Raji (cell line): ENCODE measurements around the gene LIPC.

Experiments
- POLR2A ChIP-seq: IDR thresholded peaks from 2 replicates; pipeline ENCODE4 v1.6.1; 2011; ENCODE audit warnings: low read depth, low read length, control low read depth; ENCODE audit not compliant: insufficient read depth

Gene LIPC

GRCh38 chr15:58420579-58421043 lies 11.2 kb upstream of the LIPC start:
- TF ChIP-seq POLR2A, result no peak

GRCh38 chr15:58423205-58423604 lies 8.6 kb upstream of the LIPC start:
- TF ChIP-seq POLR2A, result no peak

GRCh38 chr15:58423831-58424608 lies 7.8 kb upstream of the LIPC start:
- TF ChIP-seq POLR2A, result no peak

GRCh38 chr15:58424722-58425121 lies 7.1 kb upstream of the LIPC start:
- TF ChIP-seq POLR2A, result no peak

DNA sequence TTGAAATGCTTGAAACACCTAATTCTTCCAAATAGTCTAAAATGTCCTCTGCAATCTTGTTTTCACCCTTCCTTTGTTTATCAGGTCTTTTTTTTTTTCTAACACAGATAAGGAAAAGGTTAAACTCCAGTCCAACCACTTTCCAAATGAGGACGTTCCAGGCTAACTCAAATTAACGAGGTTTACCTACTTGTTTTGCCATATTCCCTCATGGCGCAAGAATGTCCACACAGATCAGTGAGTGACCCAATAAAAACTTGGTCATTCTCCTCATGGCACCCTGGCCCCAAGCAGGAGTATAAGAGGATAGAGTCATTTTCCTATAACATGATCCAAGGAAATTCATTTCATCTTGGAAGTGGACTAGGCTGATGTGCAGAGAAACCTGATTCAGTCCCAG lies 6.6 kb upstream of the LIPC start:
- TF ChIP-seq POLR2A, result no peak

DNA sequence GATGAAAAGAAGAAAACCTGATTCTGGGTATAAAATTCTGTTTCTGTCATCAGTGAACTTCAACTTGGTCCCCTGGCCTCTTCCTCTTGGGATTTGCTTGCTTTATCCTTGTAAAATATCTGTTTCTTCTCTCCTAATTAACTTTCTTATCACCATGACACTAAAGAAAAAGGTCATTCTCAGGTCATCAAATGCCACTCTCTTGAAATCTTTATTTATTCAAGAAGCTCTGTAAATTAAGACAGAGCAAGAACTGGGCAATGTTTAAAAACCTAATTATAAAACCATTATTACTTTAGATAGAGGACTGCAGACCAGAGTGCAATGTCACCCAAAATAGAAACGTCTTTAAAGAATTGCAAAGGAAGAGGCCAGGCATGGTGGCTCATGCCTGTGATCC lies 6.0 kb upstream of the LIPC start:
- no peak for TF ChIP-seq POLR2A

GRCh38 chr15:58426501-58426900 lies 5.3 kb upstream of the LIPC start:
- TF ChIP-seq POLR2A, result no peak

DNA sequence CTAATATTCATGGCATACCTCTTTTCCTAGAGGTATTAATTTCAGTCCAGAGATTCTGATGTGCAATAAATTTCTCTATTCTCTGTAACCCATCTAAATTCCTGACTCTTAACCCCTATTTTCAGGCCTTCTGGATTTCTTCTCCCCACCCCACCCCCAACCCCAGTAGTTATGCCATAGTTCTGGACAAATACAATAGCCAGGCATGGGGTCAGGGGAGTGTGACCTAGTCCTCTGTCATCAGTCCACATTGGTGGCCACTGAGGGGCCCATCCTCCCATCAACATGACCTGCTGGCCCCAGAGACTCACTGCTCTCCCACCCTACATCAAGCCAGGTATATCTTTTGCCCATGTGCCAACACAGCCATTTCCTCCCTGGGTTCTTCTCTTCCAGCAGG lies 3.8 kb upstream of the LIPC start:
- no peak for TF ChIP-seq POLR2A

- TF ChIP-seq POLR2A, result no peak
Measured at GRCh38 chr15:58430224-58430787, 1.5 kb upstream of the LIPC start.

GRCh38 chr15:58432401-58432800 lies 610 bp downstream of the LIPC start:
- TF ChIP-seq POLR2A, result no peak

GRCh38 chr15:58433597-58434333 lies 2.0 kb downstream of the LIPC start:
- no peak for TF ChIP-seq POLR2A

DNA sequence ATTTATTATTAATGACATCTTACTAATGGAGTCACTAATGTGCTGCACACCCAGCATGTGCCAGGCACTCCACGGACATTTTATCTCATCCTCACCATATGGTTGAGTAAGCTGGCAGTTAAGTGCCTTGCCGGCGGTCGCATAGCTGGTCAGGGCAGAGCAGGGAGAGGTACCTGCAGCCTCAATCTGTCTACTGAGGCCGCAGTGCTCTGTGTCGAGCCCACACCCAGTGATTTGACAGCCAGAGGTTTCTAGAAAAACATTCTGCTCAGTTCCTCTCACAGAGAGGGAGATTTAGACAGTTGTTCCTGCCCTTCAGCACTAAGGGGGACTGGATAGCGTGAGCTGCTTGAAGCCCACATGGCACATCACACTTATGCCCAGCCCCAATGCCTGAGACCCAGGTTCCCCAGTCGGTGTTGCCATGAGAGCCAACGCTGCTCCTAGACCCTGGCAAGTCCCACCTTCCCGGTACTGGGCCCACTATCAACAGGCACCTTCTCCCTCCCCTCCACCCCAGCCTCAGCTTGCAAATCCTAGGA lies 2.6 kb downstream of the LIPC start:
- no peak for TF ChIP-seq POLR2A

DNA sequence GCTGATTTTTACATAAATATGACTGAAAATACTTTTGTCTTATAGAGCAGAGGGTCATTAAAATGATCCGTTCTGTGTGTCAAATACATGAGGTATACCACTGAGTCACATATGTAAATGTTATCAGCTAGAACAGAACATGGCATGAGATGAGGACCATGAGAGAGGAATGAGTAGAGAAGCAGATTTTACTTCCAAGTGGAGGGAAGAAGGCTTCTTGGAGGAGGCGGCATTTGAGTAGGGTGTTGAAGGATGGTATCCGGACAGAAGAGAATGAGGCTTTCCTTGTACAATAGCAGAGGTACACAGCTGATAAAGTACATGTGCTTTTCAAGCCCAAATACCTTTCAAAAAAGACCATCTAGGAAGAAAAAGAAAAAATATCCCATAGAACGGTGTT lies 4.8 kb downstream of the LIPC start:
- TF ChIP-seq POLR2A, result no peak

GRCh38 chr15:58437531-58438105 lies 5.8 kb downstream of the LIPC start:
- no peak for TF ChIP-seq POLR2A

DNA sequence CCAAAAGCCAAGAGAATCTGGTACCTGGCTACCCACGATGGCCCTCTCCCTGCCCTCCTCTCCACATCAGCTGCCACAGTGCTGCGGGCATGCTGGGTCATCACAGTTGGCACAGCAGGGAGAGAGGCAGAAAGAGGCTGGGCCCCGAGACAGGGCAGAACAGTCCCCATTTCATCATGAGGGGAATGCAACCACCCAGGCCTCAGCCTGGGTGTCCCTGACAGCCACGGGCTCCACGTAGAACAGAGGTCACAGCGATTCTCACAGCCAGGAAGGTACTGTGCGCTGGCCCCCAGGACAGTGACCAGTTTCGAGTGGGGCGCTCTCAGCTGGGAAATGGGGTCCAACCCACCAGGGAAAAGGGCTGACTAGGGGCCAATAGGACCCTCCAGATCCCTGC lies 6.3 kb downstream of the LIPC start:
- no peak for TF ChIP-seq POLR2A

DNA sequence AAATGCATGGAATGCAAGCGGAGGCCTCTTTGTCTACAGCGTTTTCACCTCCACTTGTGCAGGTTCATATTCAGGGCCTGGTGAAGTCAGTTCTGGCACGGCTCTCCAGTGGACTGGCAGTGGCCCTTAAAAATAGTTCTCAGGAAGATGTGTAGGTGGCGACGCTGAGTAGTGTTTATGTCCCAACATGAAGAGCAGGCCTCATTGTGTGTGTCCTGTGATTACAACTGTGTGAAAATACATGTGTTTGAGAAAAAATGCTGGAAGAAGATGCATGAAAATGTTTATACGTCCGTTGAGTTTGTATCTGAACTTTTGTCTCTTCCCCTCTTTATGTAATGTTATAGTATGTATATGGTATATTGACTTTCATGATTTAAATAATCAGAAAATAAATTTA lies 7.2 kb downstream of the LIPC start:
- no peak for TF ChIP-seq POLR2A
